B cell (primary cell): ENCODE data around the gene IFITM1. TPM values are rescaled to one million over a fixed set of nuclear protein-coding genes. Genes with fewer than 3 reads are reported as not detected.

Source experiments
- ATAC-seq: fragments of 200-7000 bp; cut with Tn5 transposase; one replicate; pipeline ENCODE4 v1.10.0; 2021; ENCODE audit warnings: low read depth, mild to moderate bottlenecking, moderate number of reproducible peaks, moderate library complexity
- CTCF ChIA-PET: fragments of 350-600 bp; sonication (Branson Sonifier 250); formaldehyde crosslinking; loops from one replicate; lab custom pipeline; 2021; ENCODE audit warnings: antibody characterized with exemption, inconsistent platforms; lab: Charles Lee
- POLR2A ChIA-PET: fragments of 350-600 bp; sonication (Branson Sonifier 250); formaldehyde crosslinking; loops from one replicate; lab custom pipeline; 2021; ENCODE audit warnings: antibody characterized with exemption; lab: Charles Lee
- DNase-seq: peaks from one replicate; pipeline ENCODE4 v3.0.0; 2013
- H2AFZ ChIP-seq: 2 replicates; pipeline ENCODE4 v1.6.1; 2012; ENCODE audit warnings: mild to moderate bottlenecking, low read depth, low read length; ENCODE audit not compliant: insufficient read depth, poor library complexity, severe bottlenecking
- H3K27ac ChIP-seq, 2 donors: 1 replicate in 1 of 2; 2 replicates in 1 of 2; pipeline ENCODE4 v1.5.1; 2012 to 2013; ENCODE audit warnings: low read length in 2 of 2, mild to moderate bottlenecking in 2 of 2, moderate library complexity in 1 of 2
- H3K27me3 ChIP-seq, 4 experiments: fragments of 200-600 bp in 1 of 4; sonication (generic) in 1 of 4; replicated peaks in 1 of 4; 1 replicate in 2 of 4; 2 replicates in 2 of 4; pipeline versions ENCODE4 v1.6.1 to v1.7.0; 2013 to 2016; ENCODE audit warnings: low read length in 3 of 4, mild to moderate bottlenecking in 2 of 4, mixed read lengths in 1 of 4, moderate library complexity in 1 of 4; ENCODE audit not compliant: insufficient read depth in 4 of 4, control insufficient read depth in 3 of 4; ENCODE audit errors: control extremely low read depth in 1 of 4
- H3K36me3 ChIP-seq, 2 experiments: replicated peaks in 1 of 2; 1 replicate in 1 of 2; 2 replicates in 1 of 2; pipeline versions ENCODE4 v1.6.1 to v1.7.1; 2013; ENCODE audit warnings: low read length in 1 of 2; ENCODE audit not compliant: insufficient read depth in 2 of 2, control insufficient read depth in 1 of 2; ENCODE audit errors: control extremely low read depth in 1 of 2, extremely low read depth in 1 of 2
- H3K4me1 ChIP-seq, 2 donors: fragments of 200-600 bp in 1 of 2; sonication (generic) in 1 of 2; 1 replicate in 1 of 2; 2 replicates in 1 of 2; pipeline versions ENCODE4 v1.5.1 to v1.6.1; 2013 to 2017; ENCODE audit warnings: low read length in 2 of 2; ENCODE audit not compliant: control insufficient read depth in 2 of 2, insufficient read depth in 2 of 2
- H3K4me2 ChIP-seq: replicated peaks from 2 replicates; pipeline ENCODE3; 2012; ENCODE audit warnings: mild to moderate bottlenecking, low read depth, low read length; ENCODE audit not compliant: poor library complexity, severe bottlenecking
- H3K4me3 ChIP-seq, 5 experiments: fragments of 200-600 bp in 1 of 5; sonication (generic) in 1 of 5; 1 replicate in 3 of 5; 2 replicates in 2 of 5; pipeline versions ENCODE4 v1.5.1 to v1.7.0; 2011 to 2016; ENCODE audit warnings: low read length in 4 of 5, mild to moderate bottlenecking in 4 of 5, low read depth in 2 of 5, control low read depth in 1 of 5, moderate library complexity in 1 of 5; ENCODE audit not compliant: insufficient read depth in 1 of 5; ENCODE audit errors: control extremely low read depth in 1 of 5, extremely low read depth in 1 of 5
- H3K79me2 ChIP-seq: fragments of 200-600 bp; sonication (generic); one replicate; pipeline ENCODE4 v1.6.0; 2016; ENCODE audit warnings: low read length; ENCODE audit not compliant: control insufficient read depth, insufficient read depth
- H3K9ac ChIP-seq: fragments of 200-600 bp; sonication (generic); 2 replicates; pipeline ENCODE4 v1.6.1; 2017; ENCODE audit warnings: mild to moderate bottlenecking, low read length, moderate library complexity
- H3K9me3 ChIP-seq, 3 donors: one replicate each; pipeline versions ENCODE4 v1.6.1 to v1.7.1; 2013; ENCODE audit warnings: low read length in 2 of 3; ENCODE audit not compliant: control insufficient read depth in 2 of 3, insufficient read depth in 1 of 3; ENCODE audit errors: control extremely low read depth in 1 of 3
- H4K20me1 ChIP-seq: 2 replicates; pipeline ENCODE4 v1.6.0; 2012; ENCODE audit warnings: mild to moderate bottlenecking, low read length; ENCODE audit not compliant: insufficient read depth, control insufficient read depth, poor library complexity, severe bottlenecking
- H3K27ac Mint-ChIP-seq: one replicate; pipeline ENCODE4 v1.8.0; 2021; ENCODE audit warnings: mixed read lengths
- H3K27me3 Mint-ChIP-seq: one replicate; pipeline ENCODE4 v1.8.0; 2021; ENCODE audit warnings: mixed read lengths
- H3K4me1 Mint-ChIP-seq: one replicate; pipeline ENCODE4 v1.8.0; 2021; ENCODE audit warnings: mixed read lengths
- H3K4me3 Mint-ChIP-seq: one replicate; pipeline ENCODE4 v1.8.0; 2021; ENCODE audit warnings: mixed read lengths
- H3K9me3 Mint-ChIP-seq: one replicate; pipeline ENCODE4 v1.8.0; 2022; ENCODE audit warnings: mixed read lengths; ENCODE audit not compliant: insufficient read depth
- EZH2 ChIP-seq: IDR thresholded peaks from 2 replicates; pipeline ENCODE4 v1.6.1; 2012; ENCODE audit warnings: borderline replicate concordance, low read depth, mild to moderate bottlenecking, moderate library complexity, low read length; ENCODE audit not compliant: insufficient read depth, poor library complexity, severe bottlenecking
- WGBS: methylation state at CpG from one replicate; pipeline ENCODE4 v1.1.5; 2013; ENCODE audit warnings: missing lambda C conversion rate; ENCODE audit not compliant: insufficient coverage; 5-methylcytosine and 5-hydroxymethylcytosine counted together
- intact Hi-C: fragments of 100-400 bp; cut with micrococcal nuclease; formaldehyde crosslinking; loops from one replicate; pipeline ENCODE4 v1.10.0; 2022
- polyA plus RNA-seq: library from polyadenylated mRNA; depleted of rRNA; stranded (reverse); fragments of >200 nt; gene quantifications from 2 replicates; pipeline ENCODE4 v1.2.3, GENCODE V29; 2012
- total RNA-seq, 2 donors: library from RNA; stranded (reverse); fragments of 120-200 nt in 1 of 2; gene quantifications; 1 replicate in 1 of 2; 2 replicates in 1 of 2; pipeline versions ENCODE4 v1.2.3 to v1.2.4, GENCODE V29; 2013 to 2022
- TF ChIP-seq, protein P1 (sequence below): fragments of 200-600 bp; IDR thresholded peaks from one replicate; pipeline ENCODE4 v1.8.0; 2022; ENCODE audit warnings: antibody characterized with exemption, mild to moderate bottlenecking

The IFITM1 gene
- total and polyA plus RNA-seq, 2 donors (not counting 1 experiment from before 2014, with no cell fraction given): 19.5 to 83.7 TPM

DNA sequence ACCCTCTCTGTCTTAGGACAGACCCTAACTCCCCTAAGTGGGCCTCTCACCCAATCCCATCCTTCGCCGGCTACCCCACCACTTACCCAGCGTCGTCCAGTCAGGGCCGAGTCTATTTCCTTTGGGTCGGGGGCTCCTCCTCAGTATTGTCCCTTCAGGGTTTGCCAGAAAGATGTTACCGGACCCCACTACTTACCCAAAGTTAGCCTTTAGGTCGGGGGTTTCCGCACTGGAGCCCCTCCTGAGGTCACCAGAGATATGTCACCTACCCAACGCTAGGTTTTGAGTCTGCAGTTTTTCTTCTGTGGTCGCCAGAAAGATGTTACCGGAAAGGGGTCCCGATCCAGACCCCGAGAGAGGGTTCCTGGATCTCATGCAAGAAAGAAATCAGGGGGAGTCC, 37.6 kb downstream of the IFITM1 start:
- Histone ChIP-seq H3K4me1 (peaks cover 16 to 31% of the 10 kb centered on the region in 2 donors), H3K4me2 (no peak overlapping the region), H3K27ac (no peak overlapping the region), H2AFZ (no peak overlapping the region), H3K4me3 (no peak overlapping the region), H3K27me3 (no peaks in the 10 kb centered on the region), H3K9ac (no peak overlapping the region), H3K79me2 (no peaks in the 10 kb centered on the region), H3K9me3 (no peaks in the 10 kb centered on the region), H3K36me3 (no peaks in the 10 kb centered on the region), H4K20me1 (no peaks in the 10 kb centered on the region)
- H3K4me1 Mint-ChIP-seq: peaks cover 28% of the 10 kb centered on the region
- H3K27ac Mint-ChIP-seq: no peak overlapping the region
- DNase-seq: no peak
- ATAC-seq: no peak
- POLR2A ChIA-PET: no interaction called here
- CTCF ChIA-PET: interaction anchor here (5.3 kb wide), 1 partner anchor 101 kb away, joined by 82 read pairs; no protein-coding TSS in a partner anchor
- no peaks in the 10 kb centered on the region for H3K27me3 Mint-ChIP-seq
- TF ChIP-seq, protein P1, sequence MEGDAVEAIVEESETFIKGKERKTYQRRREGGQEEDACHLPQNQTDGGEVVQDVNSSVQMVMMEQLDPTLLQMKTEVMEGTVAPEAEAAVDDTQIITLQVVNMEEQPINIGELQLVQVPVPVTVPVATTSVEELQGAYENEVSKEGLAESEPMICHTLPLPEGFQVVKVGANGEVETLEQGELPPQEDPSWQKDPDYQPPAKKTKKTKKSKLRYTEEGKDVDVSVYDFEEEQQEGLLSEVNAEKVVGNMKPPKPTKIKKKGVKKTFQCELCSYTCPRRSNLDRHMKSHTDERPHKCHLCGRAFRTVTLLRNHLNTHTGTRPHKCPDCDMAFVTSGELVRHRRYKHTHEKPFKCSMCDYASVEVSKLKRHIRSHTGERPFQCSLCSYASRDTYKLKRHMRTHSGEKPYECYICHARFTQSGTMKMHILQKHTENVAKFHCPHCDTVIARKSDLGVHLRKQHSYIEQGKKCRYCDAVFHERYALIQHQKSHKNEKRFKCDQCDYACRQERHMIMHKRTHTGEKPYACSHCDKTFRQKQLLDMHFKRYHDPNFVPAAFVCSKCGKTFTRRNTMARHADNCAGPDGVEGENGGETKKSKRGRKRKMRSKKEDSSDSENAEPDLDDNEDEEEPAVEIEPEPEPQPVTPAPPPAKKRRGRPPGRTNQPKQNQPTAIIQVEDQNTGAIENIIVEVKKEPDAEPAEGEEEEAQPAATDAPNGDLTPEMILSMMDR: no peak
- no peak for TF ChIP-seq EZH2
- H3K9me3 Mint-ChIP-seq: no peaks in the 10 kb centered on the region
- no peak overlapping the region for H3K4me3 Mint-ChIP-seq
- intact Hi-C loops: no loop called here
- WGBS: 97% methylated on average over 14 of the region's 14 CpGs

DNA sequence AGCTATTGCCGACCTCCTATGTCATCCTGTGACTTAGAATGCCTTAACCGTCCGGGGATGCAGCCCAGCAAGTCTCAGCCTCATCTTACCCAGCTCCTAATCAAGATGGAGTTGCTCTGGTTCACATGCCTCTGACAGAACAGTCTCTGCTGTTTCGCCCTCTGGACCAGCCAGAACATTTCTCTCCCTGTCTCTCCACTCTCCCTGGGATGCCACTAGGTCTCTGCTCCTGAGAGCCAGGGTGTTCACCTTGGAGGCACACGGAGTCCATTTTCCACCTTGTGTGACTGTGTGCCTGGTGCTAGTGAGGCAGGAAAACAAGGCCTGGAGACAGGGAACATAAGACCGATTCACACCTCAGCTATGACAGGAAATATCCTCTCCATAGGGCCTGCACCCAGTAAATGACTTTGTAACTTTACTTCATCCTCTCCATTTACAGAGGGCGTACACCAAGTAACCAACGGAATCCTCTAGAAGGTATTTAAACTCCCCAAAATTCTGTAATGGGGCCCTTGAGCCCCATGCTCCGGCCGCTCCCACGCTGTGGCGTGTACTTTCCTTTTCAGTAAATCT, 38.7 kb downstream of the IFITM1 start:
- peak overlapping the region in 1 of 2 donors; percentile 40 for H3K27ac ChIP-seq

More for the DNA sequence above, 38.7 kb downstream of the IFITM1 start:
- H3K27ac Mint-ChIP-seq: peak overlapping the region; percentile 33
- TF ChIP-seq EZH2: no peak
- TF ChIP-seq, protein P1: no peak
- H3K79me2 ChIP-seq: no peaks in the 10 kb centered on the region
- H3K4me2 ChIP-seq: no peak overlapping the region
- H3K4me3 ChIP-seq: no peak overlapping the region
- H3K4me1 Mint-ChIP-seq: peaks cover 28% of the 10 kb centered on the region
- H3K36me3 ChIP-seq: no peaks in the 10 kb centered on the region
- no peaks in the 10 kb centered on the region for H3K9me3 Mint-ChIP-seq
- no peak overlapping the region for H3K9ac ChIP-seq
- POLR2A ChIA-PET: no interaction called here
- intact Hi-C loops: no loop called here
- ATAC-seq (no peak), DNase-seq (peak; percentile 7)
- H2AFZ ChIP-seq: no peak overlapping the region
- WGBS: 90% methylated on average over 7 of the region's 12 CpGs
- H3K9me3 ChIP-seq: no peaks in the 10 kb centered on the region
- CTCF ChIA-PET: interaction anchor here (2.2 to 5.3 kb wide), 2 partner anchors 46 to 102 kb away, joined by 7 to 82 read pairs; no protein-coding TSS in a partner anchor
- H3K4me3 Mint-ChIP-seq: no peak overlapping the region
- H3K4me1 ChIP-seq: peaks cover 16 to 31% of the 10 kb centered on the region in 2 donors
- no peaks in the 10 kb centered on the region for H3K27me3 ChIP-seq
- H3K27me3 Mint-ChIP-seq: no peaks in the 10 kb centered on the region
- no peaks in the 10 kb centered on the region for H4K20me1 ChIP-seq
